ENCODE results near the gene SARS1.

The SARS1 gene

DNA sequence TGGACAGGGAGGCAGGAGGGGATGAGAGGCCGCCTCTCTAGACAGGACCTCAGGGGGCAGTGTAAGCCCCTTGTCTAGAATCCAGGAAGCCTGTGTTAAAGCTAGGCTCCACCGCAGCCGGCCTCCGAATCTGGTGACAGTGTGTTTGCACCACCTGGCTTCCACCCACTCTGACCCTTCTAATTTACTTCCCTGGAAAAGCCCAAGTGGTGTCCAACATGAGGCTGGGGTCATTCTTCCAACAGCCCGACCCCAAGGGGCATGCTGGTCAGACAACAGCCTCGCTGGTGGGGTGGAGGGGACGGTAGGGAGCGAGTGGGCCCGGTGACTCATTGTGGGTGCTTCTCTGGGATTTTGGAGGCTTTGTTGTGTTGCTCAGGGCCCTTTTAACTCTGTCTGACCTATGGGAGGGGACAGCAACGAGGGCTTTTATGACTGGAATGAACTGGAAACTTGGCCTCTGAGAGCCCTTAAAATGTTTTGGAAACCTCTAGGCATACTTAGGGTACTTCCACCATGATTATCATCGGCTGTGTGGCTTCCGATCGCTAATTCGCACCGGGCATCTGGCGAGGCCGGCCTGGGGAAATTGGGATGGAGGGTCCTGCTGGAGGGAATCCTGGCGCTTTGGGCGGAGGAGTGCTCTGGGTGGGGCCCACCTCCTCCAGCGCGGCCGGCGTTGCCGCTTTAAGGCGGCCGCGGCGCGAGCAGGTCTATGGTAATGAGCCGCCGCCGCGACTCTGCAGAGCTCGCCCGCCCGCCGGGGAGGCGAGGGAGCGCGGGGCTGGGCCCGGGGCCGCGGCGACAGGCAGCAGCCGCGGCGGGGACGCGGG lies 35.3 kb downstream of the SARS1 start, which contains the start of gene CELSR2:
Gene CELSR2, plus strand, starts transcription at position 743 of the 833 bp plus-strand sequence. CDS start 541 bp downstream, outside the sequence.
- peak in 38 of 56 donors; percentile 24 to 83 (median 50) for DNase-seq

DNA sequence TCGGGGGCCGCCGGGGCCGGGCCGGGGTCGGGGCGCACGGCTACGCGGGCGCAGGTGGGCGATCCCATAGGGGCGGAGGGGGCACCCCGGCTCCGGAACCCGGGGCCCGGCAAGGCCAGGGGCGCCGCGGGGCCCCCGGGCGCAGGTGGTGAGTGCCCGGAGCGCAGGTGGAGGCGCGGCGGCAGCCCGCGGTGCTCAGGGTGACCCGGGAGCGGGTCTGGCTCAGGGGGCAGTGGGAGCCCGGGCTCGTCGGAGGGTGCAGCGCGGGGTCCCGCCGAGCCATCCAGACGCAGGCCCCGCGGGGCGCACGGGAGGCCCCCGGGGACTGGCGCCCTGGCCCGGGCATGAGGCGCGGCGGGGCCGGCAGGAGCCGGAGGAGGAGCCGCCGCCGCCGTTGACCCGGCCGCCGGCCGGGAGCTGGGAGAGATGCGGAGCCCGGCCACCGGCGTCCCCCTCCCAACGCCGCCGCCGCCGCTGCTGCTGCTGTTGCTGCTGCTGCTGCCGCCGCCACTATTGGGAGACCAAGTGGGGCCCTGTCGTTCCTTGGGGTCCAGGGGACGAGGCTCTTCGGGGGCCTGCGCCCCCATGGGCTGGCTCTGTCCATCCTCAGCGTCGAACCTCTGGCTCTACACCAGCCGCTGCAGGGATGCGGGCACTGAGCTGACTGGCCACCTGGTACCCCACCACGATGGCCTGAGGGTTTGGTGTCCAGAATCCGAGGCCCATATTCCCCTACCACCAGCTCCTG lies 36.1 kb downstream of the SARS1 start:
- peak in 1 of 56 donors; percentile 26 for DNase-seq

GRCh38 chr1:109250454-109251276 lies 36.9 kb downstream of the SARS1 start:
- DNase-seq = no peak

GRCh38 chr1:109251277-109252166 lies 37.8 kb downstream of the SARS1 start:
- DNase-seq = no peak

DNA sequence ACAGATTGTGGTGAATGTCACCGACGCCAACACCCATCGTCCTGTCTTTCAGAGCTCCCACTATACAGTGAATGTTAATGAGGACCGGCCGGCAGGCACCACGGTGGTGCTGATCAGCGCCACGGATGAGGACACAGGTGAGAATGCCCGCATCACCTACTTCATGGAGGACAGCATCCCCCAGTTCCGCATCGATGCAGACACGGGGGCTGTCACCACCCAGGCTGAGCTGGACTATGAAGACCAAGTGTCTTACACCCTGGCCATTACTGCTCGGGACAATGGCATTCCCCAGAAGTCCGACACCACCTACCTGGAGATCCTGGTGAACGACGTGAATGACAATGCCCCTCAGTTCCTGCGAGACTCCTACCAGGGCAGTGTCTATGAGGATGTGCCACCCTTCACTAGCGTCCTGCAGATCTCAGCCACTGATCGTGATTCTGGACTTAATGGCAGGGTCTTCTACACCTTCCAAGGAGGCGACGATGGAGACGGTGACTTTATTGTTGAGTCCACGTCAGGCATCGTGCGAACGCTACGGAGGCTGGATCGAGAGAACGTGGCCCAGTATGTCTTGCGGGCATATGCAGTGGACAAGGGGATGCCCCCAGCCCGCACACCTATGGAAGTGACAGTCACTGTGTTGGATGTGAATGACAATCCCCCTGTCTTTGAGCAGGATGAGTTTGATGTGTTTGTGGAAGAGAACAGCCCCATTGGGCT lies 38.6 kb downstream of the SARS1 start:
- DNase-seq = no peak

DNA sequence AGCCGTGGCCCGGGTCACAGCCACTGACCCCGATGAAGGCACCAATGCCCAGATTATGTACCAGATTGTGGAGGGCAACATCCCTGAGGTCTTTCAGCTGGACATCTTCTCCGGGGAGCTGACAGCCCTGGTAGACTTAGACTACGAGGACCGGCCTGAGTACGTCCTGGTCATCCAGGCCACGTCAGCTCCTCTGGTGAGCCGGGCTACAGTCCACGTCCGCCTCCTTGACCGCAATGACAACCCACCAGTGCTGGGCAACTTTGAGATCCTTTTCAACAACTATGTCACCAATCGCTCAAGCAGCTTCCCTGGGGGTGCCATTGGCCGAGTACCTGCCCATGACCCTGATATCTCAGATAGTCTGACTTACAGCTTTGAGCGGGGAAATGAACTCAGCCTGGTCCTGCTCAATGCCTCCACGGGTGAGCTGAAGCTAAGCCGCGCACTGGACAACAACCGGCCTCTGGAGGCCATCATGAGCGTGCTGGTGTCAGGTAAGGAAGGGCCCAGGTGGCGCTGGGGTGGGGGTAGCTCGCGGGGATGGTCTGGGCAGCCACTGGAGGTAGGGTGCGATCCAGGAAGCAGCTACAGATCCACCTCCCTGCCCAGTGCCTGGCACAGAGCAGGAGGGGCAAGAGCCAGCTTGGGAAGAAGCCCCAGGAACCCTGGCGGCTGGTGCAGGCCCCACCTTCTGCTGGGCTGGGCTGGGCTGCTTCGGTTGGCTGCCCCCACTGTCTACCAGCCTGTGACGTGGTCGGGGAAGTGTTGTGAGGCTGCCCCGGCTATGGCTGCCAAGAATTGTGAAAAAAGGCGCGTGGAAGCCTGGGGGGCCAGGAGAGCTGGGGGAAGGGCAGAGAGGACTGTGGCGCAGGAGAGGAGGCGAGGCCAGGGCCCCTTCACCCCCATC lies 39.4 kb downstream of the SARS1 start:
- peak in 53 of 56 donors; percentile 31 to 94 (median 84) for DNase-seq

- DNase-seq = peak in 22 of 56 donors; percentile 58 to 79 (median 71)
Measured at GRCh38 chr1:109253803-109254620, 40.3 kb downstream of the SARS1 start.

DNA sequence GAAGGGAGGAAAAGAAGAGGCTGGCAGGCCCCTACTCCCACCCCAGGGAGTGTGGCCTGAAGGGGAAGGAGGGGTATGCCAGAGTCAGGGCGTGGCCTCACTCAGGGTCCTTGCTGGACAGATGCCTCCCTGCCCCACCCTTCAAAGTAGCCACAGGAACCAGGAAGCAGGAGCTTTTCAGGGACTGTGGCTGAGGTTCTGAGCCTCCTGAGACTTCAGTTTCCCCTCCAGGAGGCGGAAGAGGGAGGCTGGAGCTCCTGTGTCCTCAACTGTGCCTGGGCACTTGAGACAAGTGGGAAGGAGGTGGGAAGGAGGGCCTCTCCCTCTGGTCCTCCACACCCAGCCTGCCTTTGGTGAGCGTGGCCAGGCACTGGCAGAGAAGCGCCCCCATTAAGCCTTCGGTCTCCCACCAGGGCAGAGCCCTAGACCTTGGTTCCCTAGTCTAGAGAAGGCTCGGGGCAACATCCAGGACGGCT lies 40.9 kb downstream of the SARS1 start:
- DNase-seq = no peak

- DNase-seq = peak in 3 of 56 donors; percentile 21 to 39 (median 32)
Measured at GRCh38 chr1:109255097-109255651, 41.5 kb downstream of the SARS1 start.

GRCh38 chr1:109255678-109256077 lies 42.0 kb downstream of the SARS1 start:
- no peak for DNase-seq

GRCh38 chr1:109256085-109256484 lies 42.4 kb downstream of the SARS1 start:
- peak in 4 of 56 donors; percentile 24 to 50 (median 37) for DNase-seq

- DNase-seq = no peak
Measured at GRCh38 chr1:109256971-109257681, 43.4 kb downstream of the SARS1 start.

DNA sequence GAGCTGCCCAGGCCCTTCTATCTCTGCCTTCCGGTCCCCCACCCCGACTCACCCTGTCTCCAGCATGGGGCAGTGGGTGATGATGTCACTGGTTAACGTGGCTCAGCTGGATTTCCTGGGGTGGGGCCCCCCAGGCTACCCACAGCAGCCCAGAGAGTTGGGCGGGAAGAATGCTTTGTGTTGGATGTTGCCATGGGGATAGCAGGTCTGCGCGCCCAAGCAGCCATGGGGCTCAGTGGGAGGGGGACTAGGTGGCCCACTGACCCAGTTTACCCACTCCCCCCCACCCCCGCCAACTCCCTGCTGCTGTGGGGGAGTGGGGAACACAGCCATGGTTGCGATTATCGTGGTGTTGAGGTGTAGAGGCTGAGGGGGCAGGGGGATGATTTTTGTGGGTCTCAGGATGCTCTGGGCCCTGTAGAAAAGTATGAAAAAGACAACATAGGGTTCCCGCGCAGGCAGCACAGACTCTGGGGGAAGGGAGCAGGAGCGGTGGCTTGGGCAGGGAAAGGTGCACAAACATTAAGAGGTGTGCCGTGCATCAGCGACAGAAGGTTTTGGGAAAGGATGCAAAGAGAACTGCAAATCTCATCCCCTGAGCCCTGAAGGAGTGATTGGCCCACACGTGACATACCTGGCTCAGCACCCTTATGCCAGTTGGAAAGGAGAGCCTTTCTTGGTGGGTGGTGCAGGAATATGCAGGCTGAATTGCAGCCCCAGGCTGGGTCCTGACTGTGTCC lies 44.1 kb downstream of the SARS1 start:
- DNase-seq = peak in 1 of 56 donors; percentile 43

- no peak for DNase-seq
Measured at GRCh38 chr1:109258481-109259466, 45.1 kb downstream of the SARS1 start.

Data from nucleus accumbens (tissue), 56 donors.